ENCODE data around the gene SLC25A10. TPM values are rescaled to one million over a fixed set of nuclear protein-coding genes. Genes with fewer than 3 reads are reported as not detected.

The SLC25A10 gene
- total RNA-seq, 1 experiment from 2014 or later = 30.9 TPM

GRCh38 chr17:81664051-81664470, 48.0 kb upstream of the SLC25A10 start:
- Histone ChIP-seq H3K4me1 (ENCODE audit: insufficient read depth, low read length) (peaks cover 2% of the 10 kb centered on the region; the same call in 1 of the 2 replicates), H3K23me2 (ENCODE audit: insufficient read length, low read depth, low read length, poor library complexity, severe bottlenecking) (peaks cover 3% of the 10 kb centered on the region), H3K79me1 (ENCODE audit: insufficient read depth, low read depth, low read length, poor library complexity, severe bottlenecking) (peaks cover 4% of the 10 kb centered on the region), H2AFZ (ENCODE audit: low read length) (no peak overlapping the region), H2BK5ac (ENCODE audit: insufficient read length, low read length) (no peak overlapping the region), H2BK120ac (ENCODE audit: low read depth, low read length, poor library complexity, severe bottlenecking) (no peak overlapping the region), H3K14ac (ENCODE audit: insufficient read depth, low read length) (no peak overlapping the region), H4K20me1 (ENCODE audit: control insufficient read depth, insufficient read depth, insufficient read length) (no peaks in the 10 kb centered on the region), H3K18ac (ENCODE audit: insufficient read length, low read depth, low read length) (no peak overlapping the region), H2AK5ac (ENCODE audit: insufficient read length, low read length) (no peak overlapping the region), H3K9ac (ENCODE audit: extremely low read depth, insufficient read length, low read length) (no peak overlapping the region), H3T11ph (ENCODE audit: low read length) (no peak overlapping the region), H4K5ac (ENCODE audit: insufficient read length, low read depth, low read length) (no peak overlapping the region), H4K91ac (ENCODE audit: insufficient read length, low read depth, low read length) (no peak overlapping the region), H3K4me2 (ENCODE audit: insufficient read depth, insufficient read length, low read length) (no peak overlapping the region), H2BK12ac (ENCODE audit: insufficient read length, low read depth, low read length) (no peak overlapping the region), H2BK20ac (ENCODE audit: low read depth, low read length, poor library complexity, severe bottlenecking) (no peak overlapping the region), H2BK15ac (ENCODE audit: low read depth, low read length) (no peak overlapping the region; the same call in 1 of the 2 replicates), H3K4ac (ENCODE audit: low read depth, low read length) (no peak overlapping the region), H3K27ac (ENCODE audit: insufficient read length, low read depth, low read length) (no peak overlapping the region), H3K56ac (ENCODE audit: insufficient read length, low read depth, low read length) (no peak overlapping the region), H3K9me3 (ENCODE audit: control insufficient read depth, low read depth, low read length) (no peaks in the 10 kb centered on the region), H4K8ac (replicated peaks; ENCODE audit: insufficient read length, low read depth, low read length) (no peak overlapping the region), H3K23ac (ENCODE audit: insufficient read length, low read depth, low read length) (no peak overlapping the region), H3K27me3 (ENCODE audit: insufficient read depth, low read length) (no peaks in the 10 kb centered on the region), H3K79me2 (ENCODE audit: insufficient read depth, low read length) (peaks cover 4% of the 10 kb centered on the region; the same call in 1 of the 2 replicates)
- no peak overlapping the region for H3K27ac Mint-ChIP-seq
- no peaks in the 10 kb centered on the region for H3K27me3 Mint-ChIP-seq (ENCODE audit: low read depth)
- H3K9me3 Mint-ChIP-seq = no peaks in the 10 kb centered on the region
- no peak for DNase-seq
- H3K4me3 Mint-ChIP-seq = peak overlapping the region in 1 of 2 experiments; percentile 48; a peak in 1 of 5 replicates
- TF ChIP-seq CTCF (conservative IDR thresholded peaks at IDR 0.05) = no peak
- H3K36me3 Mint-ChIP-seq (ENCODE audit: insufficient read depth in 1 of 3, low read depth in 3 of 3) = peaks cover 17 to 31% (median 28%) of the 10 kb centered on the region in 3 experiments; a peak in 6 of 7 replicates
- no CpG with 5 or more reads among the region's 7 CpGs for WGBS (ENCODE audit: extremely low coverage, insufficient read length, low lambda C conversion rate)
- H3K4me1 Mint-ChIP-seq = peaks cover 18 to 19% of the 10 kb centered on the region in 2 experiments
